ENCODE data around the gene PARVG.

Gene PARVG

DNA sequence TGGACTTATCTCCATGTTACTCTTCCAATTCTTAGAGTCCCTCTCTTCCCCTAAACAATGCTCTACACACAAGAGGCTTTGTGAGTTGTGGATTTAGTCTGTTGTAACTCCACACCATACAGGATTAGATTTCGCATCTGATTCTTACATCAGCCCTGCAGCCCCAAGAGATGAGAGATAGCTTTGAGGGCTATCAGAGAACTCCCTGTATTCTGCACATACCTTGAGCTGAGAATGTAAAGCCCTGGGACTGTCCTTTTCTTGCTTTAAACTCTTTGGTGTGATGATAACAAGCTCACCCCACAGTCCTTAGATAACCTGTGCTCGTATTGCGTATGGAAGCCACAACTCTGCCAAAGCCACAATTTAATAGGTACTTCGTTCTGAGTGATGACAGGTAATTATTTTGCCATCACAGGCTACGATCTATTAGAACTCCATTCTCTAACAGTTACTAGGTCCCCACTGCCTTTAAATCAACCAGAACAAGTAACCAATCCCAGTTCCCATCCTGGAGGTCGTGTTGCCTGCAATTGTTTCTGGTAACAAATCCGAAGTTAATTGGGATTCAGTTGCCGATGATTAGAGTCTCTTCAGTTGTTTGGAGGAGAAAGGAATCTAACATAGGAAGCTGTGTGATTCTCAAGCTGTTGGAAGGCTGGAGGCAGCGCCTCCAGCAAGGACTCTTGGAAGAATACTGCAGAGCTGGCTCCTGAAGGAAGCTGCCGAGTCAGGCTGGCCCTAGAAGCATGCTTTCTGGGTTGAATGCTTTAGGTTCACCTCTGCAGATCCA is 1.3 kb upstream of the PARVG start:
- H3K9ac ChIP-seq (ENCODE audit: low read length): no peak overlapping the region
- H2AFZ ChIP-seq (ENCODE audit: low read depth, low read length): no peak overlapping the region
- H4K8ac ChIP-seq (ENCODE audit: low read length): no peak overlapping the region
- no peak overlapping the region for H2BK5ac ChIP-seq (ENCODE audit: low read depth, low read length, poor library complexity, severe bottlenecking)
- no peaks in the 10 kb centered on the region for H3K79me1 ChIP-seq (replicated peaks; ENCODE audit: low read length, poor library complexity, severe bottlenecking)
- H3K4me1 ChIP-seq (ENCODE audit: control insufficient read depth, insufficient read depth, low read depth, low read length): peaks cover 11% of the 10 kb centered on the region
- no peak overlapping the region for H3K14ac ChIP-seq (ENCODE audit: low read length in 2 of 2)
- no peak overlapping the region for H2BK12ac ChIP-seq (ENCODE audit: low read length in 2 of 2)
- peaks cover 53 to 54% of the 10 kb centered on the region in 2 experiments for H3K27me3 ChIP-seq (ENCODE audit: control insufficient read depth in 1 of 2, insufficient read depth in 1 of 2, low read length in 2 of 2)
- no peak overlapping the region for H2AK5ac ChIP-seq (ENCODE audit: low read length, severe bottlenecking)
- no peak overlapping the region for H4K91ac ChIP-seq (ENCODE audit: low read length)
- H3K36me3 ChIP-seq (ENCODE audit: control insufficient read depth in 1 of 2, insufficient read depth in 2 of 2, low read depth in 1 of 2, low read length in 2 of 2): no peaks in the 10 kb centered on the region
- no peaks in the 10 kb centered on the region for H3K9me3 ChIP-seq (ENCODE audit: control insufficient read depth, low read length)
- H3K4ac ChIP-seq (ENCODE audit: low read depth in 1 of 2, low read length in 2 of 2): no peak overlapping the region
- H3K4me3 ChIP-seq (ENCODE audit: insufficient read depth in 1 of 2, low read depth in 1 of 2, low read length in 2 of 2): no peak overlapping the region
- 81% methylated on average over 10 of the region's 10 CpGs for WGBS
- H3K4me2 ChIP-seq (ENCODE audit: low read length, poor library complexity, severe bottlenecking): no peak overlapping the region
- H2BK15ac ChIP-seq (ENCODE audit: low read depth, poor library complexity, severe bottlenecking): no peak overlapping the region
- no peak for DNase-seq
- no peak overlapping the region for H3K18ac ChIP-seq (ENCODE audit: low read depth in 1 of 2, low read length in 2 of 2)
- no peak overlapping the region for H3K27ac ChIP-seq (ENCODE audit: low read length, poor library complexity, severe bottlenecking)
- no peak overlapping the region for H2BK120ac ChIP-seq (ENCODE audit: low read depth, low read length)
- no peak overlapping the region for H3K23ac ChIP-seq (ENCODE audit: low read length in 2 of 2)

GRCh38 chr22:44179989-44180705 is 578 bp upstream of the PARVG start:
- Histone ChIP-seq H3K27ac (ENCODE audit: low read length, poor library complexity, severe bottlenecking) (no peak overlapping the region), H3K9me3 (ENCODE audit: control insufficient read depth, low read length) (no peaks in the 10 kb centered on the region)

DNA sequence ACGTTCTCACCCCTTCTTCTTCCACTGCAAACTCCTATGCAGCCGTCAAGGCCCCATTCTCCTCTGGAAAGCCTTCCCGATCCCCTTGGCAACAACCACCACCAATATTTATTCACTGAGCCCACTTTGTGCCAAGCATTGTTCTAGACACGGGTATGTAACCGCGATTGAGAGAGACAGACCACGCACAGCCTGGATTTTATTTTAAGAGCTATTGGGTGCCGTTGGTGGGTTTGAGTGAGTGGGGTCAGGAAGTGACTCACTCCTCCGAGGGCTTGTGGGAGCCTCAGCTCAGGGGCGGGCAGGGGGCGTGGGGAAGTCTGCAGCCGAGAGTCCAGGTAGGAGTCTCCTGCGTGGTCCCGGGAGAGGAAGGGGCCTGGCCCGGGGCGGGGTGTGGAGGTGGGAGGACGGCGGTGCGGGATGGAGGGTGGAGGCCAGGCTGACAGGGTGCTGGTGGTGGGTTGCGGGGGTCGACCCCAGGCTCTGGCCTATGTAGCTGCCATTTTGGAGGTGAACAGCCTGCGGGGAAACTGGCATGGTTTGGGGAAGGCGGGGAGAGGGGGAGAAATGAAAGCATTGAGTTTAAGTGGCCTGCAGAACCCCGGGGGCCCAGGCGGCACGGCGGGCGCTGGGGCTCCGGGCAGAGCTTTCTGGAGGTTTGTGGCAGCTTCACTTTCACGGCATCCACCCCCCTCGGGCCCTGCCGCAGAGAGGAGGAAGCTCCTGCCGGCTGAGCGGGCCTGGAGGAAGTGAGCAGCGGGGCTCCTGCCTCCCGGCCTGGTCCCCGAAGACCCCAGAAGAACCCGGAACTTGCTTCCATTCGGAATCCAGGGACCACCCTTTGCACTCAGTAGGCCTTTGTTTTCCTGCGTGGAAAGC is 547 bp downstream of the PARVG start:
- H3K14ac ChIP-seq (ENCODE audit: low read length in 2 of 2): no peak overlapping the region
- no peaks in the 10 kb centered on the region for H3K36me3 ChIP-seq (ENCODE audit: control insufficient read depth in 1 of 2, insufficient read depth in 2 of 2, low read depth in 1 of 2, low read length in 2 of 2)
- H3K23ac ChIP-seq (ENCODE audit: low read length in 2 of 2): no peak overlapping the region
- no peak for DNase-seq
- no peak overlapping the region for H4K8ac ChIP-seq (ENCODE audit: low read length)
- peaks cover 13% of the 10 kb centered on the region for H3K4me1 ChIP-seq (ENCODE audit: control insufficient read depth, insufficient read depth, low read depth, low read length)
- no peak overlapping the region for H2BK120ac ChIP-seq (ENCODE audit: low read depth, low read length)
- H3K4me3 ChIP-seq (ENCODE audit: insufficient read depth in 1 of 2, low read depth in 1 of 2, low read length in 2 of 2): no peak overlapping the region
- no peak overlapping the region for H2AK5ac ChIP-seq (ENCODE audit: low read length, severe bottlenecking)
- peaks cover 48 to 72% of the 10 kb centered on the region in 2 experiments for H3K27me3 ChIP-seq (ENCODE audit: control insufficient read depth in 1 of 2, insufficient read depth in 1 of 2, low read length in 2 of 2)
- H2AFZ ChIP-seq (ENCODE audit: low read depth, low read length): no peak overlapping the region
- no peak overlapping the region for H3K27ac ChIP-seq (ENCODE audit: low read length, poor library complexity, severe bottlenecking)
- no peak overlapping the region for H3K9ac ChIP-seq (ENCODE audit: low read length)
- no peak overlapping the region for H3K4ac ChIP-seq (ENCODE audit: low read depth in 1 of 2, low read length in 2 of 2)
- no peak overlapping the region for H3K18ac ChIP-seq (ENCODE audit: low read depth in 1 of 2, low read length in 2 of 2)
- WGBS: 80% methylated on average over 40 of the region's 40 CpGs
- no peaks in the 10 kb centered on the region for H3K79me1 ChIP-seq (replicated peaks; ENCODE audit: low read length, poor library complexity, severe bottlenecking)
- H3K9me3 ChIP-seq (ENCODE audit: control insufficient read depth, low read length): no peaks in the 10 kb centered on the region
- H3K4me2 ChIP-seq (ENCODE audit: low read length, poor library complexity, severe bottlenecking): peak overlapping the region; percentile 18
- no peak overlapping the region for H2BK5ac ChIP-seq (ENCODE audit: low read depth, low read length, poor library complexity, severe bottlenecking)
- no peak overlapping the region for H4K91ac ChIP-seq (ENCODE audit: low read length)
- no peak overlapping the region for H2BK15ac ChIP-seq (ENCODE audit: low read depth, poor library complexity, severe bottlenecking)
- no peak overlapping the region for H2BK12ac ChIP-seq (ENCODE audit: low read length in 2 of 2)

More at GRCh38 chr22:44179989-44180705, 578 bp upstream of the PARVG start:
- Histone ChIP-seq H2AFZ (ENCODE audit: low read depth, low read length) (no peak overlapping the region), H2AK5ac (ENCODE audit: low read length, severe bottlenecking) (no peak overlapping the region), H2BK120ac (ENCODE audit: low read depth, low read length) (no peak overlapping the region), H3K79me1 (replicated peaks; ENCODE audit: low read length, poor library complexity, severe bottlenecking) (no peaks in the 10 kb centered on the region), H3K23ac (ENCODE audit: low read length in 2 of 2) (no peak overlapping the region), H3K36me3 (ENCODE audit: control insufficient read depth in 1 of 2, insufficient read depth in 2 of 2, low read depth in 1 of 2, low read length in 2 of 2) (no peaks in the 10 kb centered on the region), H2BK5ac (ENCODE audit: low read depth, low read length, poor library complexity, severe bottlenecking) (no peak overlapping the region), H3K4me1 (ENCODE audit: control insufficient read depth, insufficient read depth, low read depth, low read length) (peaks cover 13% of the 10 kb centered on the region), H3K4me3 (ENCODE audit: insufficient read depth in 1 of 2, low read depth in 1 of 2, low read length in 2 of 2) (no peak overlapping the region), H3K4me2 (ENCODE audit: low read length, poor library complexity, severe bottlenecking) (no peak overlapping the region), H2BK12ac (ENCODE audit: low read length in 2 of 2) (no peak overlapping the region), H3K27me3 (ENCODE audit: control insufficient read depth in 1 of 2, insufficient read depth in 1 of 2, low read length in 2 of 2) (peaks cover 52 to 61% of the 10 kb centered on the region in 2 experiments), H3K18ac (ENCODE audit: low read depth in 1 of 2, low read length in 2 of 2) (no peak overlapping the region), H4K91ac (ENCODE audit: low read length) (no peak overlapping the region), H3K14ac (ENCODE audit: low read length in 2 of 2) (no peak overlapping the region), H4K8ac (ENCODE audit: low read length) (no peak overlapping the region), H2BK15ac (ENCODE audit: low read depth, poor library complexity, severe bottlenecking) (no peak overlapping the region), H3K4ac (ENCODE audit: low read depth in 1 of 2, low read length in 2 of 2) (no peak overlapping the region), H3K9ac (ENCODE audit: low read length) (no peak overlapping the region)
- 94% methylated on average over 3 of the region's 6 CpGs for WGBS
- DNase-seq: no peak
